HG03439 (cell line): ENCODE measurements around the gene RPL10A.
"Not testable (repeated sequence)": the region's sequence is repeated elsewhere in the genome, so short reads cannot be mapped to it uniquely, and the experiment has no call there.

Experiments used
- ATAC-seq: cut with Tn5 transposase; IDR thresholded peaks from one replicate; pipeline ENCODE4 v1.9.1; 2021; ENCODE audit warnings: mild to moderate bottlenecking, moderate library complexity; ENCODE audit not compliant: unreplicated experiment

The RPL10A gene

DNA sequence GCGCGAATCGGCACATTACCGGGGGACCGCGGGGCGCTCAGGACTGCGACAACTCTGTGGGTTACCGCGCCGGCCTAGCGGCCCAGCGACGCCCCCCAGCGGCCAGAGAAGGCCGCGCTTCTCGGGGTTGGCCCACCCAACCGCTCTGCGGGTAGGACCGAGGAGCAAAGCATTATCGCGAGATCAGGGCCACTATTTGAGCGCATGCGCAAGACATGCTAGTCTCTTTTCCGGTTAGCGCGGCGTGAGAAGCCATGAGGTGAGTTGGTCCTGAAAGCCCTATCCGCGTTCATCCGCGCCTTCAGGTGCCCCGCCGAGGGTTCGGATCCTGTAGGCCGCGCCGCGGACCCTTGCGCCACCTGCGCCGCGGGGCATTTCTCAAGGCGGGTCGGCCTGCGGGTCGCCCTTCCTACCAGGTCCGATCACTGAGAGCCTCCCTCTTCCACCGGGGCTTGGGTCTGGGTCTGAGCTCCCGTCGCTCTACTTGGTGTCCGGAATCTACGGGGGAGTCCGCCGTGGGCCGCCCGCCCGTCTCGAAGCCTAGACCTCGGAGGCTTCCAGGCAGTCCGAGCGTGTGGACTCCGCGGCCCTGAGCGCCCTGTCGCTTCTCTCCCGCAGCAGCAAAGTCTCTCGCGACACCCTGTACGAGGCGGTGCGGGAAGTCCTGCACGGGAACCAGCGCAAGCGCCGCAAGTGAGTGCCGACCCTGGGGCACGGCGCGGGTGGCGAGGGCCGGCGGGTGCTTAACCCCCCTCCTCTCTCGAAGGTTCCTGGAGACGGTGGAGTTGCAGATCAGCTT, at the start of gene RPL10A:
Gene RPL10A, plus strand, starts transcription at position 221 of the 799 bp plus-strand sequence. Its CDS starts 34 bp downstream, at position 255.
- peak; percentile 77 for ATAC-seq

GRCh38 chr6:35419417-35419816, 48.8 kb upstream of the RPL10A start:
- no peak for ATAC-seq

DNA sequence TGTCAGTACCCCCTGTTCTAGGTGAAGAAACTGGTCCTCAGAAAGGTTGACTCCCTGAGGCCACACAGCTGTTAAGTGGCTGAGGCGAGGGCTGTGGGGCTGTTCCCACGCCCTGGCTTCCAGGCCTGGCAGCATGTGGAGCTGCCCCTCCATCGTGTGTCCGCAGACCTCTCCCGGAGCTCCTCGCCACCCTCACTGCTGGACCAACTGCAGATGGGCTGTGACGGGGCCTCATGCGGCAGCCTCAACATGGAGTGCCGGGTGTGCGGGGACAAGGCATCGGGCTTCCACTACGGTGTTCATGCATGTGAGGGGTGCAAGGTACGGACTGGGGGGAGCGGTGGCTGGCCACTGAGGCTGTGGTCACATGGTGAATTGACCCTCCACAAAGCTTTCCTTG, 48.2 kb upstream of the RPL10A start:
- ATAC-seq = no peak

DNA sequence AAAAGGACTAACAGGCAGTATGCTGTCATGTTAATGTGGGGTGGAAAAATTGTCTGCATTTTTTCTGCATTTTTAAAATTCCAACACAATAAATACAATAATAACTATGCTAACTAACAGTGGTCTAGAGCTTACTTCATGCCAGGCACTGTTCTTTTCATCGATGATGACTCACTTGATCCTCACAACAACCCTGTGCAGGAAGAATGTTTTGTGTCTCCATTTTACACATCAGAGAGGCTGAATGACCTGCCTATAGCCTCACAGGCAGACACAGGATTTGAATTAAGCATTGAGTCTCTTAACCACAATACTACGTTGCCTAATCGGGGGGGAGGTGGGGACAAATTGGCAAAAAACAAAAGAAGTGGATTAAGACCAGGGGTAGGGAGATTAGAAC, 42.9 kb upstream of the RPL10A start:
- no peak for ATAC-seq

DNA sequence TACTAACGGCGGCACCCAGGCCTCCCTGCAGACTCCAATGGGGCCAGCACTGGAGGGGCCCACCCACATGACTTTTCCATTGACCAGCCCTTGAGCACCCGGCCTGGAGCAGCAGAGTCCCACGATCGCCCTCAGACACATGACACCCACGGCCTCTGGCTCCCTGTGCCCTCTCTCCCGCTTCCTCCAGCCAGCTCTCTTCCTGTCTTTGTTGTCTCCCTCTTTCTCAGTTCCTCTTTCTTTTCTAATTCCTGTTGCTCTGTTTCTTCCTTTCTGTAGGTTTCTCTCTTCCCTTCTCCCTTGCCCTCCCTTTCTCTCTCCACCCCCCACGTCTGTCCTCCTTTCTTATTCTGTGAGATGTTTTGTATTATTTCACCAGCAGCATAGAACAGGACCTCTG, 42.1 kb upstream of the RPL10A start:
- ATAC-seq = no peak

DNA sequence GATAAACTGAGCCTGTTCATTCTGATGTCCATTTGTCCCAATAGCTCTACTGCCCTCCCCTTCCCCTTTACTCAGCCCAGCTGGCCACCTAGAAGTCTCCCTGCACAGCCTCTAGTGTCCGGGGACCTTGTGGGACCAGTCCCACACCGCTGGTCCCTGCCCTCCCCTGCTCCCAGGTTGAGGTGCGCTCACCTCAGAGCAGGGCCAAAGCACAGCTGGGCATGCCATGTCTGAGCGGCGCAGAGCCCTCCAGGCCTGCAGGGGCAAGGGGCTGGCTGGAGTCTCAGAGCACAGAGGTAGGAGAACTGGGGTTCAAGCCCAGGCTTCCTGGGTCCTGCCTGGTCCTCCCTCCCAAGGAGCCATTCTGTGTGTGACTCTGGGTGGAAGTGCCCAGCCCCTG, 40.8 kb upstream of the RPL10A start:
- ATAC-seq = no peak

- ATAC-seq = no peak
Measured at GRCh38 chr6:35427851-35428321, 40.3 kb upstream of the RPL10A start.

DNA sequence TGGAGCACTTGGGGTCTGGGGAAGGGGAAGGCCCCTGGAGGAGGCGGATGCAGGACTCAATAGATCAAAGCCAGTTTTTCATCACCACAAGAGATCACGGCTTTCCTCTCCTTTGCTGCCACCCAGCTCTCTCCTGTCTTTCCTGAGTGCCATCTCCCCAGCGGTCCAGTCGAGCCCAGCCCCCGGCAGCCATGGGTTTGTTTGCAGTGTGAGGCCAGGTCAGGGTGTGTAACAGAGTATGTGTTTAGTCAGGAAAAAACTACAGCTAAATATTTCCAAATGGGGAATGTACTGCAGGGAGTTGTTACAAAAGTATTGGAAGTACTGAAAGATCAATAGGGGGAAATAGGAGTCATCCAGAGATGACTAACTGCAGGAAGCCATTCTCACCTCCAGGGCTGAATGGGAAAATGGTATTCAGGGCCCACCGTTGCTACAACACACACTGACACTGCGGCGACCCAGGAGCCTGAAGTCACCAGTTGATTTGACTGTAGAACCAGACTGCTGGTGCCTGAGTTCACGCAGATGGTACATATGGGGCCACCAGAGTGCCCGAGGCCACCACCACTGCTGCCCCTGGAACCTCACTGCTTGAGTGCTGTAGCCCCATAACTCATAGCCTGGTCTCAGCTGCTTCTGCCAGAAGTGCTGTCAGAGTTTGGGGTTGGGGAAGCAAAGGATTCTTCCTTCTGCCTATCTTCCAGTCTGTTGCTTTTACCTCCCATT, 39.6 kb upstream of the RPL10A start:
- no peak for ATAC-seq

- ATAC-seq = no peak
Measured at GRCh38 chr6:35429463-35429862, 38.7 kb upstream of the RPL10A start.

DNA sequence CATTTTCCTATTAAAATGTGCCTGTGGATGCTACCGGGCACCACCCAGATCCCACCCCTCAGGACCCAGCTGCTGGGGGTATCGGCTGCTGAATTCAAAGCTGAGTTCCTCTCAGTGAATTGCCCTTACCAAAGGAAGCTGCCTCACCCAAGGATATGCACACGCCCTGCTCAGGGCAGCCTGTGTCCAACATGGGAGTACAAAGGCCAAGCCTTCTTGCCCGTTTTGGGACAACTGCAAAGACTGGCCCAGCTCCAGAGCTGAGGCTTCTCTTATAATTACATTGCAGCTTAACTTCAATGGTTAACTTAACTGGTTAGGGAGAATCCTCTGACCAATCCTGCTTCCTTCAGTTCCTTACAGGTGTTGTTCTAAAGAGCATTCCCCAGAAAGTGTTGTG, 35.9 kb upstream of the RPL10A start:
- ATAC-seq = no peak

DNA sequence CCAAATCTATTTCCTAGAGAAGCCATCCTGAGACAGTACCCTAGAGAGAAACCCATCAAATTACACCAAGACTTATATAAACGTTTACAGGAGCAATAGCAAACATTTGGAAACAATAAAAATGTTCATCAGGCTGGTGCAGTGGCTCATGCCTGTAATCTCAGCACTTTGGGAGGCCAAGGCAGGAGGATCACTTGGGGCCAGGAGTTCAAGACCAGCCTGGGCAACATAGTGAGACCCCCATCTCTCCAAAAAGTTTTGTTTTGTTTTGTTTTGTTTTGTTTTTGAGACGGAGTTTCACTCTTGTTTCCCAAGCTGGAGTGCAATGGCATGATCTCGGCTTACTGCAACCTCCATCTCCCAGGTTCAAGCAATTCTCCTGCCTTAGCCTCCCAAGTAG, 35.5 kb upstream of the RPL10A start:
- ATAC-seq = not testable (repeated sequence)

DNA sequence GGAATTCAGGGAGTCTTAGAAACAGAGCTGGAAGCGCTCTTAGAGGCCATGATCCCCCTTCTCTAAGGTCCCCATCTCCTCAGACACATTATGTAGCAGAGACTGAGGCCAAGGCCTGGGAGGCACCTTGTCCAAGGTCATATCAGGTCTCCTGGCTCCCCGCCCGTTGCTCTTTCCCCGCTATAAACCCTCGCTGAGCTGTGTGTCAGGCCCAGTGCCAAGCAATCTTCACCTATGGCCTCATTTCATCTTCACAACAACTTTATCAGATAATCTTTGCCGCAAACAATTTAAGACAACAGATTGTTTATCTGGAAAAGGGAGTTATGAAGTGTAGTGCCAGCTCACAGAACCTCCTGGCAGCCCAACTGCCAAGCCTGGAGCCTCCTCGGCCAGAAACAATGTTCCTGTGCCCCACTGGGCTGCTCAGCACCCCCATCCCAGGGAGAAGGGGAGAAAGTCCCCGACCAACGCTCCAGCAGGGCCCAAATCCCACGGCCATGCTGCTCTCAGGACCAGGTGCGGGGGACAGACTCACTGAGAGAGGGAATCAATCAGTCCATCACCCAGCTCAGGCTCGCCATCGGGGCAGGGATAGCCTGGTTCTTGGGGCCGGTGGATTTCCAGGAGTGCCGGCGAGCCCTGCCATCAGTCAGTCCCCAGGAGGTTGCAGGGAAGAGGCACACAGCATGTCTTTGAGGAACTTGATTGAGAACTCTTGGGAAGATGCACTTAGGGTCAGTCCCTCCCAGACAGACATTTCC, 32.9 kb upstream of the RPL10A start:
- ATAC-seq = no peak

GRCh38 chr6:35436071-35436857, 31.9 kb upstream of the RPL10A start:
- no peak for ATAC-seq

DNA sequence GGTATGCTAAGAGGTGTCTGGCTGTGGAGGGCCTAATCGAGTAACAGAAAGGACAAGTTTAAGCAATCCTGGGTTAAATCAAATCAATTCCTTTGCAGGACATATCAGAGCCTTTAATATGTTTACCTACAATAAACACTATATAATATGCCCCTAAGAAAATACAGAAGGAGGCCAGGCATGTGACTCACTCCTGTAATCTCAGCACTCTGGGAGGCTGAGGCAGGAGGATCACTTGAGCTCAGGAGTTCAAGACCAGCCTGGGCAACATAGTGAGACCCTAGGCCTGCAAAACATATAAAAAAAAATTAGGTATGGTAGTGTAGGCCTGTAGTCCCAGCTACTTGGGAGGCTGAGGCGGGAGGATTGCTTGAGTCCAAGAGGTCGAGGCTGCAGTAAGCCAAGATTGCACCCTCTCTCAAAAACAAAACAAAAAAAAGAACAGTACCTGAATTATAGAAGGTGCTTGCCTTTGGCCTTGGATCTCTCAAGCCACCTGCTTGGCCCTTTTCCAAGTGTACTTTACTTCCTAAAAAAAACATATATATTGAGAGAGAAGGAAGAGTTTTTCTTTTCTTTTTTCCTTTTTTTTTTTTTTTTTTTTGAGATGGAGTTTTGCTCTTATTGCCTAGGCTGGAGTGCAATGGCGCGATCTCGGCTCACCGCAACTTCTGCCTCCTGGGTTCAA, 29.7 kb upstream of the RPL10A start:
- not testable (repeated sequence) for ATAC-seq

DNA sequence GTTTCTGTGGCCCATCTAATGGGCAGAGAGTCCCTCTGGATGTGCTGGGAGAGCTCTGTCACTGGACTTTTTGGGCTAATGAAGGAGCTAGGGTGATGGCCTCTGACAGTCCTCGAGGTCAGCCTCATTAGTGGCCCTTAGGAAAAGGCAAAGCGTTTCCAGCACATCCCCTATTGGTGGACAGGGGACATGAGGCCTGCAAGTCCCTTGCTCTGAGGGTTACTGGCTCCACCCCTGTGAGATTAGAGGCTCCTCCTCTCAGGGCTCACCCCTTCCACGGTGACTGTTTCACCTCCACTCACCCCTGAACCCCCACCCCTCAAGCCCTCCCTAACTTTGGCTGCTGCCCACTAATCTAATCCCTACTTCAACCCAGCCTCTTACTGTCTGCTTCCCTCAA, 28.9 kb upstream of the RPL10A start:
- ATAC-seq = no peak

GRCh38 chr6:35441205-35441604, 27.0 kb upstream of the RPL10A start:
- ATAC-seq = no peak

DNA sequence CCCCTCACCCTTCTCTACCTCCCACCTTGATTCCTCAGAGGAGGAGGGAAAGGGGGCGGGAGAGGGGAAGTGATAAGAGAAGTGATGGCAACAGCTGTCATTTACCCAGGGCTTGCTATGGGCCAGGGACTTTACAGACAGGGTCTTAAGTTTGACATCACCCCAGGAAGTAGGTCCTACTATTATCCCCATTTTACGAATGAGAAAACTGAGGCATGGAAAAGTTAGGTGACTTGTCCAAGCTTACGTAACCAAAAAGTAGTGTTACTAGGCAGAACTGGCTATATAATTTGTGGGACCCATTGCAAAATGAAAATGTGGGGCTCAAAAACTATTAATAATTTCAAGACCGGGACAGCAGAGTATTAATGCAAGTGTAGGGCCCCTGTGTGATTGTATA, 26.6 kb upstream of the RPL10A start:
- no peak for ATAC-seq

DNA sequence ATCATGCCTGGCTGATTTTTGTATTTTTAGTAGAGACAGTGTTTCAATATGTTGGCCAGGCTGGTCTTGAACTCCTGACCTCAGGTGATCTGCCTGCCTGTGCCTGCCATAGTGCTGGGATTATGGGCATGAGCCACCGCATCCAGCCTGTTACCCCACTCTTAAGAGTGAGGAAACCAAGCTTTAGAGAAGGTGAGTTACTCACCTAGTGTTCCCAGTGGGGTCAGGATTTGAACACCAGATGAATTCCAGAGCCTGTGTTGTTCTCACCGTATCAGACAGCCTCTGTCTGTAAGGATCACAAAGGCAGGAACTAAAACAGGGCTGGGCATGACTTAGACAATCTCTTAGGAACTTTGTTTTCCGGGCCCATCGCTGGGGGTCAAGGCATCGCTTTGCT, 25.5 kb upstream of the RPL10A start:
- no peak for ATAC-seq

- no peak for ATAC-seq
Measured at GRCh38 chr6:35443341-35444030, 24.7 kb upstream of the RPL10A start.

DNA sequence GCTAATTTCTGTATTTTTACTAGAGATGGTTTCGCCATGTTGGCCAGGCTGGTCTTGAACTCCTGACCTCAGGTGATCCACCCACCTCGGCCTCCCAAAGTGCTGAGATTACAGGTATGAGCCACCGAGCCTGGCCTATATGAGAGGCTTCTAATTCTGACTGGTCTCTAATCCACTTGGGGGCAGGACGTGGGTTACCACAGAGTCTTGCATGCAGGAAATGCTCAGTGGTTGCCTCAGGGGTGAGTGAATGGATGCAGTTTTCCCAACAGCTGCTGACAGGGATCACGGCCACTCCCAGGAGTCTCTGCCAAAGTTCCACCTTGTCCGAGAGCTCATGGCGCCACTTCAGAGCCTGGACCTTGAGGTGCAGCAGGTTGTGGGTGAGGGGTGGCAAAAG, 22.5 kb upstream of the RPL10A start:
- no peak for ATAC-seq
